H9 (cell line): Measurements from ENCODE around the gene RGS21. TPM values are rescaled to one million over a fixed set of nuclear protein-coding genes. Genes with fewer than 3 reads are reported as not detected.

Experiments
- DNase-seq: peaks from one replicate; pipeline ENCODE4 v3.0.0-alpha.2; 2017
- H2AFZ ChIP-seq: one replicate; pipeline ENCODE4 v1.6.1; 2013; ENCODE audit warnings: mild to moderate bottlenecking, low read length, control low read depth, moderate library complexity
- H2AK5ac ChIP-seq: 2 replicates; pipeline ENCODE4 v1.6.1; 2013; ENCODE audit warnings: low read length, control low read depth, mixed read lengths; ENCODE audit not compliant: insufficient read length
- H2BK120ac ChIP-seq: one replicate; pipeline ENCODE4 v1.6.1; 2013; ENCODE audit warnings: low read depth, mild to moderate bottlenecking, low read length, control low read depth, inconsistent platforms; ENCODE audit not compliant: poor library complexity, severe bottlenecking
- H2BK12ac ChIP-seq: 2 replicates; pipeline ENCODE4 v1.6.1; 2013; ENCODE audit warnings: low read length, control low read depth, mixed read lengths, low read depth; ENCODE audit not compliant: insufficient read length
- H2BK15ac ChIP-seq: 2 replicates; pipeline ENCODE4 v1.6.1; 2013; ENCODE audit warnings: low read depth, low read length, control low read depth
- H2BK20ac ChIP-seq: one replicate; pipeline ENCODE4 v1.6.1; 2013; ENCODE audit warnings: low read depth, mild to moderate bottlenecking, low read length, control low read depth, inconsistent platforms; ENCODE audit not compliant: poor library complexity, severe bottlenecking
- H2BK5ac ChIP-seq: 2 replicates; pipeline ENCODE4 v1.6.1; 2013; ENCODE audit warnings: low read length, control low read depth, mixed read lengths; ENCODE audit not compliant: insufficient read length
- H3K14ac ChIP-seq: 2 replicates; pipeline ENCODE4 v1.6.1; 2013; ENCODE audit warnings: low read length, control low read depth; ENCODE audit not compliant: insufficient read depth
- H3K18ac ChIP-seq: 2 replicates; pipeline ENCODE4 v1.6.1; 2013; ENCODE audit warnings: low read depth, mild to moderate bottlenecking, mixed read lengths, low read length, control low read depth; ENCODE audit not compliant: insufficient read length
- H3K23ac ChIP-seq: 2 replicates; pipeline ENCODE4 v1.6.1; 2013; ENCODE audit warnings: low read length, control low read depth, mixed read lengths, low read depth; ENCODE audit not compliant: insufficient read length
- H3K23me2 ChIP-seq: 2 replicates; pipeline ENCODE4 v1.6.1; 2013; ENCODE audit warnings: low read depth, mild to moderate bottlenecking, mixed read lengths, low read length, control low read depth; ENCODE audit not compliant: insufficient read length, poor library complexity, severe bottlenecking
- H3K27ac ChIP-seq: 2 replicates; pipeline ENCODE4 v1.5.1; 2013; ENCODE audit warnings: low read length, control low read depth, mixed read lengths, low read depth; ENCODE audit not compliant: insufficient read length
- H3K27me3 ChIP-seq: 2 replicates; pipeline ENCODE4 v1.6.1; 2013; ENCODE audit warnings: low read length, control low read depth, inconsistent platforms; ENCODE audit not compliant: insufficient read depth
- H3K4ac ChIP-seq: 2 replicates; pipeline ENCODE4 v1.6.1; 2013; ENCODE audit warnings: low read depth, mild to moderate bottlenecking, control low read depth, inconsistent platforms, low read length, moderate library complexity
- H3K4me1 ChIP-seq: 2 replicates; pipeline ENCODE4 v1.6.1; 2013; ENCODE audit warnings: low read length, control low read depth, inconsistent platforms; ENCODE audit not compliant: insufficient read depth
- H3K4me2 ChIP-seq: 2 replicates; pipeline ENCODE4 v1.6.1; 2013; ENCODE audit warnings: low read length, control low read depth, mixed read lengths; ENCODE audit not compliant: insufficient read length, insufficient read depth
- H3K56ac ChIP-seq: 2 replicates; pipeline ENCODE4 v1.6.1; 2013; ENCODE audit warnings: low read depth, mild to moderate bottlenecking, mixed read lengths, low read length, control low read depth; ENCODE audit not compliant: insufficient read length
- H3K79me1 ChIP-seq: 2 replicates; pipeline ENCODE4 v1.6.1; 2013; ENCODE audit warnings: low read depth, mild to moderate bottlenecking, moderate library complexity, low read length, control low read depth, inconsistent platforms; ENCODE audit not compliant: insufficient read depth, poor library complexity, severe bottlenecking
- H3K79me2 ChIP-seq: 2 replicates; pipeline ENCODE4 v1.6.1; 2013; ENCODE audit warnings: low read length, control low read depth, inconsistent platforms; ENCODE audit not compliant: insufficient read depth
- H3K9ac ChIP-seq: 2 replicates; pipeline ENCODE4 v1.6.1; 2013; ENCODE audit warnings: low read length, control low read depth, mixed read lengths; ENCODE audit not compliant: insufficient read length; ENCODE audit errors: extremely low read depth
- H3K9me3 ChIP-seq: one replicate; pipeline ENCODE4 v1.6.1; 2013; ENCODE audit warnings: low read depth, low read length, inconsistent platforms; ENCODE audit not compliant: control insufficient read depth
- H3T11ph ChIP-seq: one replicate; pipeline ENCODE4 v1.6.1; 2013; ENCODE audit warnings: mild to moderate bottlenecking, low read length, control low read depth, inconsistent platforms
- H4K20me1 ChIP-seq: one replicate; pipeline ENCODE4 v1.6.1; 2013; ENCODE audit not compliant: control insufficient read depth, insufficient read length, insufficient read depth
- H4K5ac ChIP-seq: 2 replicates; pipeline ENCODE4 v1.6.1; 2013; ENCODE audit warnings: low read depth, mild to moderate bottlenecking, mixed read lengths, low read length, control low read depth; ENCODE audit not compliant: insufficient read length
- H4K8ac ChIP-seq: replicated peaks from 2 replicates; pipeline ENCODE4 v1.6.1; 2013; ENCODE audit warnings: low read length, control low read depth, mixed read lengths, low read depth; ENCODE audit not compliant: insufficient read length
- H4K91ac ChIP-seq: 2 replicates; pipeline ENCODE4 v1.6.1; 2013; ENCODE audit warnings: low read depth, mild to moderate bottlenecking, moderate library complexity, mixed read lengths, low read length, control low read depth; ENCODE audit not compliant: insufficient read length
- H3K27ac Mint-ChIP-seq, 3 experiments: 2 replicates in 2 of 3; 3 replicates in 1 of 3; pipeline ENCODE4 v1.8.0; 2020 to 2021; ENCODE audit warnings: mixed read lengths in 3 of 3, mild to moderate bottlenecking in 1 of 3, moderate library complexity in 1 of 3
- H3K27me3 Mint-ChIP-seq: 2 replicates; pipeline ENCODE4 v1.8.0; 2021; ENCODE audit warnings: low read depth, mild to moderate bottlenecking, moderate library complexity, mixed read lengths
- H3K36me3 Mint-ChIP-seq, 3 experiments: 2 replicates in 2 of 3; 3 replicates in 1 of 3; pipeline ENCODE4 v1.8.0; 2020 to 2021; ENCODE audit warnings: low read depth in 3 of 3, mixed read lengths in 3 of 3; ENCODE audit not compliant: insufficient read depth in 1 of 3
- H3K4me1 Mint-ChIP-seq, 2 experiments: 2 replicates each; pipeline ENCODE4 v1.8.0; 2020; ENCODE audit warnings: mixed read lengths in 2 of 2
- H3K4me3 Mint-ChIP-seq, 2 experiments: 2 replicates in 1 of 2; 3 replicates in 1 of 2; pipeline ENCODE4 v1.8.0; 2020 to 2021; ENCODE audit warnings: mild to moderate bottlenecking in 2 of 2, mixed read lengths in 2 of 2, moderate library complexity in 1 of 2
- H3K9me3 Mint-ChIP-seq, 2 experiments: 2 replicates in 1 of 2; 3 replicates in 1 of 2; pipeline ENCODE4 v1.8.0; 2020; ENCODE audit warnings: mild to moderate bottlenecking in 2 of 2, mixed read lengths in 2 of 2, moderate library complexity in 1 of 2
- WGBS: extraction: QIAGEN DNeasy Blood & Tissue Kit; methylation state at CpG from one replicate; pipeline ENCODE4 v1.1.7; 2013; ENCODE audit warnings: missing lambda C conversion rate, low lambda C conversion rate, mixed read lengths; ENCODE audit not compliant: insufficient read length; ENCODE audit errors: extremely low coverage; 5-methylcytosine and 5-hydroxymethylcytosine counted together
- total RNA-seq: library from RNA; stranded (reverse); gene quantifications from 2 replicates; pipeline ENCODE4 v1.2.1, GENCODE V29; 2021
- TF ChIP-seq, protein P1 (sequence below): fragments of 200-600 bp; sonication (generic); conservative IDR thresholded peaks from 3 replicates; pipeline ENCODE4 v1.8.0; 2021; ENCODE audit warnings: antibody characterized with exemption, mild to moderate bottlenecking

Gene RGS21
- total RNA-seq, 1 experiment from 2014 or later = not detected

DNA sequence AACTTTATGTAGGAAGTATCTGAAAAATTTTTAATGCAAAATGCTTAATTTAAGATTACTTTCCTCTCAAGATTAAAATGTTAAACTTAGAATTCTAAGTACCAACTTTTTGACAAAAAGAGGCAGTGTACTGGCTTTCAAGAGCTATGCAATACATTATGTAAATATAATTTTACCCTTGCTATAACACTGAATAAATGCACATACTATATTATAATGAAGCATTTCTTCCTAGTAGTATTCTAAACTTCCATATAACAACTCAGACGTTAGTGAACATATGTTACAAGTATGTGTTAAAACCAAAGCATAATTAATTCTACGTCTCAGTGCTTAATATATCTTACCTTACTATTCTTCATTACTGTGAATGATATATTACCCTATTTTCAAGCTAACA, 58.5 kb downstream of the RGS21 start:
- Histone ChIP-seq H3K14ac (no peak overlapping the region), H2BK120ac (no peak overlapping the region), H3K9me3 (no peaks in the 10 kb centered on the region), H3K79me2 (no peaks in the 10 kb centered on the region), H3K79me1 (no peaks in the 10 kb centered on the region), H4K91ac (no peak overlapping the region), H2AFZ (no peak overlapping the region), H4K8ac (no peak overlapping the region), H3K18ac (no peak overlapping the region), H2BK5ac (no peak overlapping the region), H4K20me1 (no peaks in the 10 kb centered on the region), H3K4me1 (no peaks in the 10 kb centered on the region), H2BK15ac (no peak overlapping the region), H2BK12ac (no peak overlapping the region), H2BK20ac (no peak overlapping the region), H3K4me2 (no peak overlapping the region), H2AK5ac (no peak overlapping the region), H3K27me3 (no peaks in the 10 kb centered on the region), H3K56ac (no peak overlapping the region), H3K9ac (no peak overlapping the region), H4K5ac (no peak overlapping the region), H3K27ac (no peak overlapping the region), H3T11ph (no peak overlapping the region), H3K23ac (no peak overlapping the region), H3K4ac (no peak overlapping the region), H3K23me2 (no peaks in the 10 kb centered on the region)
- H3K4me3 Mint-ChIP-seq = no peak overlapping the region
- no peak for DNase-seq
- H3K36me3 Mint-ChIP-seq = no peaks in the 10 kb centered on the region
- no peaks in the 10 kb centered on the region for H3K27me3 Mint-ChIP-seq
- peaks cover 6 to 11% of the 10 kb centered on the region in 2 experiments for H3K4me1 Mint-ChIP-seq
- no peak overlapping the region for H3K27ac Mint-ChIP-seq
- TF ChIP-seq, protein P1, sequence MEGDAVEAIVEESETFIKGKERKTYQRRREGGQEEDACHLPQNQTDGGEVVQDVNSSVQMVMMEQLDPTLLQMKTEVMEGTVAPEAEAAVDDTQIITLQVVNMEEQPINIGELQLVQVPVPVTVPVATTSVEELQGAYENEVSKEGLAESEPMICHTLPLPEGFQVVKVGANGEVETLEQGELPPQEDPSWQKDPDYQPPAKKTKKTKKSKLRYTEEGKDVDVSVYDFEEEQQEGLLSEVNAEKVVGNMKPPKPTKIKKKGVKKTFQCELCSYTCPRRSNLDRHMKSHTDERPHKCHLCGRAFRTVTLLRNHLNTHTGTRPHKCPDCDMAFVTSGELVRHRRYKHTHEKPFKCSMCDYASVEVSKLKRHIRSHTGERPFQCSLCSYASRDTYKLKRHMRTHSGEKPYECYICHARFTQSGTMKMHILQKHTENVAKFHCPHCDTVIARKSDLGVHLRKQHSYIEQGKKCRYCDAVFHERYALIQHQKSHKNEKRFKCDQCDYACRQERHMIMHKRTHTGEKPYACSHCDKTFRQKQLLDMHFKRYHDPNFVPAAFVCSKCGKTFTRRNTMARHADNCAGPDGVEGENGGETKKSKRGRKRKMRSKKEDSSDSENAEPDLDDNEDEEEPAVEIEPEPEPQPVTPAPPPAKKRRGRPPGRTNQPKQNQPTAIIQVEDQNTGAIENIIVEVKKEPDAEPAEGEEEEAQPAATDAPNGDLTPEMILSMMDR = no peak
- no CpG with 5 or more reads among the region's 2 CpGs for WGBS
- no peaks in the 10 kb centered on the region for H3K9me3 Mint-ChIP-seq
